Activated CD4-positive, alpha-beta T cell treated with anti-CD3 and anti-CD28 coated beads, Interleukin-2, amount 50 U/mL, for 4 hours (primary cell): ENCODE measurements around the gene SGK1.
"Not testable (repeated sequence)": the region's sequence is repeated elsewhere in the genome, so short reads cannot be mapped to it uniquely, and the experiment has no call there.

Source experiments
- DNase-seq, 2 experiments: peaks; one replicate each; pipeline ENCODE4 v3.0.0-alpha.2; 2020

The SGK1 gene

GRCh38 chr6:134299236-134299635 lies 18.7 kb downstream of the SGK1 start:
- no peak for DNase-seq

DNA sequence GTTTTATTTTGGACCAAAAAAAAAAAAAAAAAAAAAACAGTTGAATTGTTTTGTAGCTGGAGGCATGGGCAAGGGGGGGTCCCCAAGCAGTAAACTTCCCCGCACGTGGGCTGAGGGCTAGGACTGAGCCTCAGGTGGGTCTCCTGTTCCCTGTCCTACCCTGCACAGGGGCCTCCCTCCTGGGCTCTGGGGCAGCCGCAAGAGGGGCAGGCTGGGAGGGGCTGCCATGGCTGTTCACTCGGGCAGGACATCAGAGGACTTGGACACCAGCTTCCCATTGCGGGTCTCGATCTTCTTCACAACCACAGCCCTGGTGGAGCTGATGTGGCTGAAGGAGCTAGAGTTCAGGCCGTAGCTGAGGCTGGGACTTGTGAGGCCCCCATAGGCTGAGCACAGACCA lies 21.1 kb downstream of the SGK1 start:
- no peak for DNase-seq

DNA sequence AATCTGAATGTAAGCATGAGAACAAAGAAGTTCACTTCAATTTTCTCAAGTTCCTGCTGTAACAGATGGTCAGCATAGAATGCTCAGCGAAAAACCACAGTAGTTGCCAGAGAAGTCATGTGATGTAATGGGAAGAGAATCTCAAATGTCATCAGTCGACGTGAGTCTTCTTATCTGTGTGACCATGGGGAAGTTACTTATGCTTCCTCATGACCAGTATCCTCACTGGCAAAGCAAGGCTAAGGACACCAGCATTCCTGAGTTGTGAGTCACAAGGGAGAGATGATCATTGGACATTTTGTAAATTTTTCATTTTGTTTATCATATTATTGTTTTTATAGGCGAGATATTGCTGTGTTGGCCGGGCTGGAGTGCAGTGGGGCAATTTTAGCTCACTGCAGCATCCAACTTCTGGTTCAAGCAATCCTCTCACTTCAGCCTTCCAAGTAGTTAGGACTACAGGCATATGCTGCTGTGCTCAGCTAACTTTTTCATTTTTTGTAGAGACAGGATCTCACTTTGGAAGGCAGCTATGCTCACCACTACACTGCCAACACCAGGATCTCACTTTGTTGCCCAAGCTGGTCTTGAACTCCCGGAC lies 21.9 kb downstream of the SGK1 start:
- no peak for DNase-seq

DNA sequence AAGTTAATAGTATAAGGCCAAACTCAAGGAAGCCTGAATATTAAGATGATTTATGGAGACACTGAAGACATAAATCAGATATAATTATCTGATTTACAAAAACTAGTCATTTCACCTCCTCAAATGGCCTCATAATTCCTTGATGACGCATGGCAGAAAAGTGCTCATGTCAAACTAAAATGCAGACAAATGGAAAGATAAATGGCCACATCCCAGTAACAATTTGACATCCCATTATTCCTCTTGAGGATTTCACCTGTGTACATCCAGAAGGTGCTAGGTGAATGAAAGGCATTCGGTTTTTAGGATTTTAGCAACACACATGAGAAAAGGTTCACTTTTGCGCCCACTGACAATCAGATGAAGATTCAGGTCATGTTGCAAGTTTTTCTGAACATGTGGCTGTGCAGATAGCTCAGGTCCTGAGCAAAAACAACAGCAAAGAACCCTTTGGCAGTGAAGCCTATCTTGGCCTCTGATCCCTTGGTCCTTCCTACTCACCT lies 24.2 kb downstream of the SGK1 start:
- DNase-seq: no peak

GRCh38 chr6:134291156-134291555 lies 26.8 kb downstream of the SGK1 start:
- DNase-seq: no peak

- DNase-seq: no peak
These were observed 28.7 kb downstream of the SGK1 start for GRCh38 chr6:134289204-134289575.

- no peak for DNase-seq
These were observed 29.2 kb downstream of the SGK1 start for GRCh38 chr6:134288538-134289203.

DNA sequence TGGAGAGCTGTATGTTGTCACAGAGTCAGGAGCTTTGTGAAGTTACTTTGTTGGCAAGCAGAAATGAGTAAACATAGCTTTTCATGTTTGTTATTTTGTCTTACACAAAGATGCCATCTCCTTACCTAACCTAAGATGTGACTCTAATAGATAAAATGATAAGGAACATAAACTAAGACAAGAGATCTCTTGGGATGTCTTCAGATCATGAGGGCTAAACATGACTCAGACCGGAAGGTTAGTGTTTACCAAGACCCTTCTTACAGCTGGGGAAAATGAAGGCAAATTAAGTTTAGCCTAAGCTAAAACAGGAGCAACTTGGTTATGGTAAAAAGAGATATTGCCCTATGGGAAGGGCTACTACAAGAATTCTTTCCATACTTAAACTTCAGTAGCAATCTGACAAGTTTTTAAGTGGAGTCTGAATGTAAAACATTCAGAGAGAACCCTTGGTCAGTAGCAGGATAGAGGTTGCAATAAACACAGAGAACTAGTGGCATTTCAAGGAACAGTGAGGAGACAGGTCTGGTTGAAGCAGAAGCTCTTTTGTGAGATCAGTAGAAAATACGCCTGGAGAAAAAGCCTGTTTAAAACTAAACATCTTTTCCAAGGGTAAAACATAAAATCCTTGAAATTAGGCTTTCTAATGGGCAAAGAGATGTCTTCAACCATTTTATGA lies 29.9 kb downstream of the SGK1 start:
- DNase-seq: no peak

GRCh38 chr6:134282816-134283215 lies 35.1 kb downstream of the SGK1 start:
- DNase-seq: no peak

- no peak for DNase-seq
These were observed 36.5 kb downstream of the SGK1 start for GRCh38 chr6:134281388-134281787.

- DNase-seq: no peak
These were observed 39.9 kb downstream of the SGK1 start for GRCh38 chr6:134278000-134278399.

- DNase-seq: not testable (repeated sequence)
These were observed 41.0 kb downstream of the SGK1 start for GRCh38 chr6:134276891-134277377.

GRCh38 chr6:134272374-134272773 lies 45.5 kb downstream of the SGK1 start:
- DNase-seq: no peak

DNA sequence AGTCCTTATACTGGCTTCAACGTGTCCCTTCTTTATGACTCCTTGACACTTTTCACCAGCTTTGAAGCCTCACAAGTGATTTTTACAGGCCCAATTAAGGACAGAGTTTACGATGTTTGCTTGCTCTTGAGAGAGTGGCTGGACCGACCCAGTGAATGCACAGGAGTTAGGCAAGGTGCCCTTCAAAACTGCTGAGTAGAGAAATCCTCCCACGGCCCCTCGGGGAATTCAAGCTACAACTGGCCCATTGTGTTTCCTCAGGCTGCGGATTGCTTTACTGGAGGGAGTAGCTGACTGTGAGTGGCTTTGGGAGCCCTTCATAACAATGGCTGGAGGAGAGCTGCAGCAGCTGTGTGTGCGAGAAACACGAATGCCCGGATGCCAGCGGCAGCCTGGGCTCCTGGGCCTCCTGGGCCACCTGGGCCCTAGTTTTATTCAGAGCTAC lies 50.0 kb downstream of the SGK1 start:
- no peak for DNase-seq

- DNase-seq: no peak
These were observed 51.1 kb downstream of the SGK1 start for GRCh38 chr6:134266776-134267175.

GRCh38 chr6:134261766-134262165 lies 56.1 kb downstream of the SGK1 start:
- no peak for DNase-seq

- no peak for DNase-seq
These were observed 59.0 kb downstream of the SGK1 start for GRCh38 chr6:134258849-134259306.

- no peak for DNase-seq
These were observed 60.4 kb downstream of the SGK1 start for GRCh38 chr6:134257516-134257915.

GRCh38 chr6:134256862-134257261 lies 61.0 kb downstream of the SGK1 start:
- no peak for DNase-seq

GRCh38 chr6:134255280-134255679 lies 62.6 kb downstream of the SGK1 start:
- not testable (repeated sequence) for DNase-seq

DNA sequence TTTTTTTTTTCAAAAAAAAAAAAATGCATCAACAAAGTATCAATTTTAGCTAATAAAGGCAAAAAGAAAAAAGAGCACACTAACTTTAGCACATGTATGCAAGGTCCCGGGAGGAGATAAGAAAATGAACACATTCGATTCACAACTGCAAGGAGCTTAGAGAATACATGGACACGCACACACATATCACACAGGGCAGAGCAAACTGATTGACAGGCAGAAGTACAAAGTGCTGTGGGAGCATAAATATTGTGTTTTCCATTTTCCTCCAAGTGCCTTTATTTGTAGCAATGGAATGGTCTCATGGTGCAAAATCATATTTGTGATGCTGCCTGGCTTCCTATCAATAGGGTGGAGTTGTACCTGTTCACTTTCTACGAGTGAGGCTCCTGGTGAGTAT lies 63.8 kb downstream of the SGK1 start:
- no peak for DNase-seq

DNA sequence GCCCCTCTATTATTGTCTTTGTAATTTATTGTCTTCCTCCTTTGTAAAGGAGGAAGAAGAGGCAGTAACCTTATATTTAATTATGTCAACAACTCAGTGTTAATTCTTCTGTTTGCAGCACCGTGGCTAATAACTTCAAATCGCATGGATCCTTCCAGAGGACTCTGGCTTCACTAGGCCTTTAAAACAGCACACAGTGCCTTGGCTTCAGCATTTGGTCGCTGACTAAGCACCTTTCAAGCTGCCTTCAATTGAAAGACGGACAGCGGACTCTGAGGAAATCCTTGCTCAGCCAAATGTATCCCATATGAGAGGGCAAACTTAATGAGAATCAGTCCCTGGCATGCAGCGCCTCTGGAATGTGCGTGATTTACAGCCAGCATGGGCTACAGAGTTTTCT lies 64.2 kb downstream of the SGK1 start:
- DNase-seq: no peak

GRCh38 chr6:134251320-134251719 lies 66.6 kb downstream of the SGK1 start:
- no peak for DNase-seq

DNA sequence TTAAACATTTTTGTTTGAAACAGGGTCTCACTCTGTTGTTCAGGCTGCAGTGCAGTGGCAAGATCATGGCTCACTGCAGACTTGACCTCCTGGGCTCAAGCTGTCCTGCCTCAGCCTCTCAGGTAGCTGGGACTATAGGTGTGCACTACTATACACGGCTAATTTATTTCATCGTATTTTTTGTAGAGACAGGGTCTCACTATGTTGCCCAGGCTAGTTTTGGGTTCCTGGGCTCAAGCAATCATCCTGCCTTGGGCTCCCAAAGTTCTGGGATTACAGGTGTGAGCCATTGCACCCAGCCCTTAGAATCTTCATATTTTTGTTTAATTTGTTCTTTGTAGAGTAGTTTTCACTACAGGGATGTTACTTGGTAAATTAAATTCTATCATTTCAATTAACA lies 67.1 kb downstream of the SGK1 start:
- DNase-seq: no peak
